HFFc6 (cell line): ENCODE measurements around the gene VPS9D1. TPM values are rescaled to one million over a fixed set of nuclear protein-coding genes. Genes with fewer than 3 reads are reported as not detected.
"Not testable (repeated sequence)": the region's sequence is repeated elsewhere in the genome, so short reads cannot be mapped to it uniquely, and the experiment has no call there.

Experiments
- DNase-seq: peaks from one replicate; pipeline ENCODE4 v3.0.0-alpha.2; 2018
- H3K27ac Mint-ChIP-seq: 2 replicates; pipeline ENCODE4 v1.8.0; 2020; ENCODE audit warnings: mild to moderate bottlenecking, mixed read lengths
- H3K27me3 Mint-ChIP-seq: 2 replicates; pipeline ENCODE4 v1.8.0; 2021; ENCODE audit warnings: mild to moderate bottlenecking, moderate library complexity, mixed read lengths; ENCODE audit not compliant: insufficient read depth
- H3K36me3 Mint-ChIP-seq: 2 replicates; pipeline ENCODE4 v1.8.0; 2021; ENCODE audit warnings: low read depth, mixed read lengths
- H3K4me1 Mint-ChIP-seq: 2 replicates; pipeline ENCODE4 v1.8.0; 2020; ENCODE audit warnings: low read depth, mixed read lengths
- H3K4me3 Mint-ChIP-seq: 2 replicates; pipeline ENCODE4 v1.8.0; 2020; ENCODE audit warnings: mild to moderate bottlenecking, moderate library complexity, mixed read lengths
- H3K9me3 Mint-ChIP-seq: 2 replicates; pipeline ENCODE4 v1.8.0; 2020; ENCODE audit warnings: mild to moderate bottlenecking, mixed read lengths
- CTCF ChIP-seq: fragments of 200-600 bp; sonication (generic); IDR thresholded peaks from 2 replicates; pipeline ENCODE4 v1.5.0; 2021; ENCODE audit warnings: antibody characterized with exemption, mild to moderate bottlenecking
- total RNA-seq, 6 experiments: library from RNA; stranded (reverse); fragmentation: NEBNext Ultra II Directional; extraction: Animal tissue kit (Norgen Biotek cat#: 25700); gene quantifications; 2 replicates in 1 of 6; 3 replicates in 5 of 6; pipeline ENCODE4 v1.2.3, GENCODE V29; 2021

The VPS9D1 gene
- total RNA-seq, 6 experiments from 2014 or later, result 12.7 to 19.3 (median 16.1) TPM

GRCh38 chr16:89693289-89693731 lies 27.4 kb downstream of the VPS9D1 start:
- no peak for TF ChIP-seq CTCF
- H3K4me1 Mint-ChIP-seq, result no peaks in the 10 kb centered on the region
- H3K4me3 Mint-ChIP-seq, result no peak overlapping the region
- DNase-seq, result no peak
- no peak overlapping the region for H3K27ac Mint-ChIP-seq
- no peaks in the 10 kb centered on the region; the same call in 1 of the 2 replicates for H3K36me3 Mint-ChIP-seq
- no peaks in the 10 kb centered on the region for H3K9me3 Mint-ChIP-seq
- no peaks in the 10 kb centered on the region; the same call in none of the 2 replicates for H3K27me3 Mint-ChIP-seq

GRCh38 chr16:89691986-89692569 lies 28.6 kb downstream of the VPS9D1 start:
- no peak for TF ChIP-seq CTCF
- peaks cover 6% of the 10 kb centered on the region for H3K36me3 Mint-ChIP-seq
- no peak overlapping the region for H3K27ac Mint-ChIP-seq
- no peaks in the 10 kb centered on the region for H3K9me3 Mint-ChIP-seq
- DNase-seq, result no peak
- H3K4me1 Mint-ChIP-seq, result peaks cover 7% of the 10 kb centered on the region
- H3K27me3 Mint-ChIP-seq, result peaks cover 5% of the 10 kb centered on the region
- H3K4me3 Mint-ChIP-seq, result no peak overlapping the region

- Mint-ChIP-seq H3K27me3 (peaks cover 7% of the 10 kb centered on the region), H3K4me3 (no peak overlapping the region), H3K36me3 (peaks cover 6% of the 10 kb centered on the region), H3K4me1 (peaks cover 7% of the 10 kb centered on the region), H3K27ac (no peak overlapping the region), H3K9me3 (no peaks in the 10 kb centered on the region)
- TF ChIP-seq CTCF, result no peak
- DNase-seq, result no peak
Measured at GRCh38 chr16:89691231-89691985, 29.3 kb downstream of the VPS9D1 start.

DNA sequence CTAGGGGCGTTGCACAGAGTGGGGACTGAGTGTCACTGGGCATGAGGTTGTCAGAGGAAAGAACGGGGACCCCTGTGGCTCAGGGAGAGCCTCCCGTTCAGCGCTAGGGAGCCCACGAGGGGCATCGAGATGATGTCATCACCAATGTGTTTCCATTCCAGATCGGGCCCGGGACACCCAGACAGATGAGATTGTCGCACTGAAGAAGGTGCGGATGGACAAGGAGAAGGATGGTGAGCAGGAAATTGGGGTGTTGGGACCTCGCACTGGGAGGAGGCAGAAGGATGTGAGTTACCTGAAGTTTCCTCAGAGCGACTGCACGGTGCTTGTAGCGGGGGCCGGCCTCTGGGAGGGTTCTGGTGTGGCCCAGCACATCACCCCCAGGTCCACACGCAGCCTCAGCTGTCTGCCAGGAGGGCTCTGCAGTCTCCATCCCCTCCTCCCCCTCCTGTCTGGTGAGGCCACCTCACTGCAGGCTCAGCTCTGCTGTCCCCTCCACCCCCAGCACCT lies 30.3 kb downstream of the VPS9D1 start:
- H3K27ac Mint-ChIP-seq, result no peak overlapping the region
- no peak for TF ChIP-seq CTCF
- peaks cover 8% of the 10 kb centered on the region for H3K27me3 Mint-ChIP-seq
- peaks cover 10% of the 10 kb centered on the region for H3K36me3 Mint-ChIP-seq
- no peaks in the 10 kb centered on the region for H3K9me3 Mint-ChIP-seq
- no peak for DNase-seq
- peaks cover 7% of the 10 kb centered on the region for H3K4me1 Mint-ChIP-seq
- H3K4me3 Mint-ChIP-seq, result no peak overlapping the region

GRCh38 chr16:89689621-89690020 lies 31.1 kb downstream of the VPS9D1 start:
- DNase-seq, H3K27me3 Mint-ChIP-seq, H3K9me3 Mint-ChIP-seq, H3K4me1 Mint-ChIP-seq, H3K27ac Mint-ChIP-seq, H3K4me3 Mint-ChIP-seq: not testable (repeated sequence)
- peaks cover 16% of the 10 kb centered on the region for H3K36me3 Mint-ChIP-seq

DNA sequence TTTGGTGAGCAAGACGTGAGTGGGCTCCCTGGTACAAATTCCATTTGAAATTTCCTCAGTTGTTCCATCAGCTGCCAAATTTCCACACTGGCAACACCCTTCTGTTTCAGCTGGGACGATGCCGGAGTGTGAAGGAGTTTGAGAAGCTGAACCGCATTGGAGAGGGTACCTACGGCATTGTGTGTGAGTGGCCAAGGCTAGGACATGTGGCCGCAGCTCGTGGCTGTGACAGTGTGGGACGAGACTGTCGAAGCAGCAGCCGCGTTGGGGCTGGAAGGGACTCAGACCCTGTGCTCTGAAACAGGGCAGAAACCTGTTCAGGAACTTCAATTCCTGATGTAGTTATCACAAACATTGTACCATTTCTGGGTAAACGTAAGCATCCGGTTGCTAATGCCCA lies 31.6 kb downstream of the VPS9D1 start:
- H3K36me3 Mint-ChIP-seq, result peaks cover 18% of the 10 kb centered on the region
- peaks cover 7% of the 10 kb centered on the region for H3K9me3 Mint-ChIP-seq
- peaks cover 8% of the 10 kb centered on the region for H3K27me3 Mint-ChIP-seq
- peaks cover 7% of the 10 kb centered on the region for H3K4me1 Mint-ChIP-seq
- no peak overlapping the region for H3K4me3 Mint-ChIP-seq
- TF ChIP-seq CTCF, result no peak
- H3K27ac Mint-ChIP-seq, result no peak overlapping the region
- DNase-seq, result no peak
